ENCODE measurements around the gene C1orf105. TPM values are rescaled to one million over a fixed set of nuclear protein-coding genes. Genes with fewer than 3 reads are reported as not detected.
"Not testable (repeated sequence)": the region's sequence is repeated elsewhere in the genome, so short reads cannot be mapped to it uniquely, and the experiment has no call there.

Gene C1orf105
- polyA plus RNA-seq, 1 donor from 2014 or later = not detected

DNA sequence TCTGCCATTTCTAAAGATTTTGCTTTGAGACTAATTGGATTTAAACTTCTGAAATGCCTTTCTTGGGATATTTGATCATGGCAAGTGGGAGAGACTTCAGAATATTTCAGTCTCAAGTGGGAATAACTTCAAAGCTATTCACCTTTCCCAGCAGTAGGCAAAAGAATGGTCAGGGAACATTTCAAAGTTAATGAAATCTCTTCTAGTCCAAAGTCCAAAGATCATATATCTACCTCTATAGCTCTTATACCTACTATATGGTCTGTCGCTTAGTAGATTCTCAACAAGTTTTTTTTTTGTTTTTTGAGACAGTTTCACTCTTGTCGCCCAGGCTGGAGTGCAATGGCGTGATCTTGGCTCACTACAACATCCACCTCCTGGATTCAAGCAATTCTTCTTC, 67.9 kb downstream of the C1orf105 start:
- Mint-ChIP-seq H3K4me1 (peaks cover 0 to 2% (median 0%) of the 10 kb centered on the region in 3 donors), H3K27me3 (peaks cover 16% of the 10 kb centered on the region), H3K27ac (no peak overlapping the region), H3K36me3 (no peaks in the 10 kb centered on the region), H3K9me3 (no peaks in the 10 kb centered on the region), H3K4me3 (no peak overlapping the region)

DNA sequence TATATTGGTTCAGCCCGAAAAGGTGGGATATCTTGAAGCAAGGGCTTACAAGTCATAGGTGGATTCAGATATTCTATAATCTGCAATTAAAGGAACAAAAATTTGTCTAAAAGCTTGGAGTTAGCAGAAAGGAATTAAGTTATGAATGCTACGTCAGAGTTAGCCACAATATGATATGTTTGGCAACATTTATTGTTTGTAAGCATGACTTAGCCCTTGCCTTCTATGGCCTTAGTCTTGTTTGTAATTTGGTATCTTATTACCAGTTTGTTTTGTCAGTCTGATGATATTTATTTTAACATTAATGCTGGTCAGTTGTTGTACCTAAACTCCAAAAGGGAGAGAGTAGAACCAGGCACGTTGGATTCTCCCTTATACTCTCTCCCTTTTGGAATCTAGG, 69.4 kb downstream of the C1orf105 start:
- Mint-ChIP-seq H3K27me3 (peaks cover 16% of the 10 kb centered on the region), H3K36me3 (no peaks in the 10 kb centered on the region), H3K27ac (no peak overlapping the region)

DNA sequence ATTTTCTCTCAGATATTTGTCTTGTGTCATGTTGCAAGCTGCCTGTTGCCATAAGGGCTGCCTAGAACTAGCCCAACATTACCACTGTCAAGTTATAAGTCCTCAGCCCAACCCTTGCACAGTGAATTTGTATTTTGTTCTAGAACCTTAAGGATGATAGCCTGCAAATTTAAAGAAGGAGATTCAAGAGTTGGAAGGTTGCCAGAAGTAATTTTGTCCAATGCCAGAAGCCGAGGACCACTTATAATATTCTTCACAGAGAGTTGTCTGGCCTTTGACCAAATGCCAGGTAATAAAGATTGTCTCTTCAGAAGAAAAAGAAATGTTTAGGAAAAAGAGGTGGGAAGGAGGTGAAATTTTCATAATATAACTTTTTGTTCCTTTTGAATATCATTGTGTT, 71.9 kb downstream of the C1orf105 start:
- Mint-ChIP-seq H3K27me3 (peaks cover 12% of the 10 kb centered on the region), H3K36me3 (no peaks in the 10 kb centered on the region), H3K4me3 (no peak overlapping the region), H3K9me3 (no peaks in the 10 kb centered on the region), H3K27ac (no peak overlapping the region), H3K4me1 (no peaks in the 10 kb centered on the region)

More for the DNA sequence above, 69.4 kb downstream of the C1orf105 start:
- Mint-ChIP-seq H3K4me3 (no peak overlapping the region), H3K9me3 (no peaks in the 10 kb centered on the region), H3K4me1 (no peaks in the 10 kb centered on the region)

DNA sequence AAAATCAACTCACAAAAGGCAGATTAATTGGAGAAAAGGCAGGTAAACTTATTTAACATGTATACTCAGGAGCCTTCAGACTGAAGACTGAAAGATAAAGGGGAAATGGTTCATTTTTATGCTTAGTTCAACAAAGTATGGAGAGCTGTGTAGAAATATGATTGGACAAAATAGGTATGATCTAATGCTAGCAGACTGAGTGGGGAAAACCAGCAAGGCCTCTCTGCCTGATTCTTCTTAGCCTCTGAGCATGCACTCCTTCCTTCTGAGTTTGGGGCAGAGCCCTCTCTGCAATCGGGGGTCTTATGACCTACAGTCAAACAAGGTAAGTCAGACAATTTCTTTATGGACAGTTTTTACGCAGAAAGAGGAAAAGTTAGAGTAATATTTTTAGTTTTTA, 73.7 kb downstream of the C1orf105 start:
- no peaks in the 10 kb centered on the region for H3K36me3 Mint-ChIP-seq
- no peaks in the 10 kb centered on the region for H3K4me1 Mint-ChIP-seq
- no peaks in the 10 kb centered on the region for H3K9me3 Mint-ChIP-seq
- peaks cover under 1% of the 10 kb centered on the region for H3K27me3 Mint-ChIP-seq
- H3K4me3 Mint-ChIP-seq = no peak overlapping the region
- no peak overlapping the region for H3K27ac Mint-ChIP-seq

DNA sequence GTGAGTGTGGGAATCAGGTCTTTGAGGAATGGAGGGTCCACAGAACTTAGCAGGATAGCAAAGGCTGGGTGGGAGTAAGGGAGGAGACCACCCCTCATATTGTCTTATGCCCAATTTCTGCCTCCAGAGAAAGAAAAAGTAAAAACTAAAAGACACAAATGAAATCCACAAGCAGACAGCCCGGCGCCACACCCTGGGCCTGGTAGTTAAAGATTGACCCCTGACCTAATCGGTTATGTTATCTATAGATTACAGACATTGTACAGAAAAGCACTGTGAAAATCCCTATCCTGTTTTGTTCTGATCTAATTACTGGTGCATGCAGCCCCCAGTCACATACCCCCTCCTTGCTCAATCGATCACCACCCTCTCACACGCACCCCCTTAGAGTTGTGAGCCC, 75.6 kb downstream of the C1orf105 start:
- H3K9me3 Mint-ChIP-seq, H3K27ac Mint-ChIP-seq, H3K4me1 Mint-ChIP-seq, H3K4me3 Mint-ChIP-seq, H3K27me3 Mint-ChIP-seq, H3K36me3 Mint-ChIP-seq: not testable (repeated sequence)

DNA sequence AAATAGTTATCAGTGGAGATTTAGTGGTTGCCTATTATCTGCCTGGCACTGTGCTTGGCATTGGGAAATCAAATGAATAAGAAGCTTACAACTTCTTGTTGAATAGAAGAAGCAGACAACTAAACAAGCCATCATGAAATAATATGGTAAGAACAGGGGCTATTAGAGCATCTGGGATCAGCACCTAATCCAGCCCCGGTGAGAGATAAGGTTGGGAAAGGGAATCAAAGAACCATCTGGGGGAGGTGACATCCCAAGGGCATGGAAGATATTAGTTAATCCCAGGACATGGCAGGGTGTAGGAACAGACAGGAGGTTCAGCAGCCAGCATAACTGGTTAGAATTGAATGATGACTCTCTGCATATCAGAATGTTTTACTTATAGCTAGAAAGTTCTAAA, 76.2 kb downstream of the C1orf105 start:
- Mint-ChIP-seq H3K36me3 (no peaks in the 10 kb centered on the region), H3K4me1 (no peaks in the 10 kb centered on the region), H3K27ac (no peak overlapping the region), H3K27me3 (no peaks in the 10 kb centered on the region), H3K9me3 (no peaks in the 10 kb centered on the region), H3K4me3 (no peak overlapping the region)

DNA sequence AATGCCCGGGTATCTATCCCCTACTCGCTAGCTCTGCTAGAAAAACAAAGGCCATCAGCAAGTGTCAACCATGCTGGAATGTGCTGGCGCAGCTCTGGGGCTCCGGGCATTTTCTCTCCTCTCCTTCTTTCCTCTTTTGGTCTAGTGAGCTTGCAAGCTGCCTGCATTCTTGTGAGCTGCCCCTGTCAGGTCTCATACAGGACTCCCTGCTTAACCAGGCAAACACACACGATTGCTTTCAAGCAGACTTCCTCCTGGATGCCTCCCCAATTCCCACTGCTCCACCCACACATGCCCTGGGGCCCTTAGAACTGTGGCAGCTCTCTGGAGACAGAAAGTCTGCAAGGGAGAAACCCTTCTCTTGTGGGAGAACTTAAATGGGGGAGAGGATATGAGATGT, 76.7 kb downstream of the C1orf105 start:
- H3K36me3 Mint-ChIP-seq = no peaks in the 10 kb centered on the region
- H3K4me3 Mint-ChIP-seq = no peak overlapping the region
- H3K9me3 Mint-ChIP-seq = no peaks in the 10 kb centered on the region
- H3K27ac Mint-ChIP-seq = no peak overlapping the region
- no peaks in the 10 kb centered on the region for H3K4me1 Mint-ChIP-seq
- no peaks in the 10 kb centered on the region for H3K27me3 Mint-ChIP-seq

DNA sequence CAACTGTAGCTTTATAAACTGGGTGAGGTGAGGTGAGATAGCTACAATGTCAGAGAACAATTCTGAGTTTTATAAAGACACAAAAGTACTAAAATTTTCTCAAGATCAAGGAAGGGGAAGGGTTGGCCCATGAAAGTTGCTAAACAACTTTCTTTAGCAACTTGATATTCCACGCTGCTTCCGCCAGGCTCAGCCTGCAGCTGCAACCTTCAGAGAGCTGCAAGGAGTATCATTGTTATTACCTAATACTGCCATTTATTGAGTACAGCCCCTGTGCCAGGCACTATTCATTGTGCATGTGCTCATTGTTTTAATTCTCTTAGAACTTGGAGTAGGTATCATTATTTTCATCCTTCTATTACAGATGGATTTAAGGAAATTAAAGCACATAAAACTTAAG, 78.4 kb downstream of the C1orf105 start:
- Mint-ChIP-seq H3K4me3 (no peak overlapping the region), H3K9me3 (no peaks in the 10 kb centered on the region), H3K4me1 (no peaks in the 10 kb centered on the region), H3K27ac (no peak overlapping the region), H3K36me3 (peaks cover 2% of the 10 kb centered on the region), H3K27me3 (no peaks in the 10 kb centered on the region)

DNA sequence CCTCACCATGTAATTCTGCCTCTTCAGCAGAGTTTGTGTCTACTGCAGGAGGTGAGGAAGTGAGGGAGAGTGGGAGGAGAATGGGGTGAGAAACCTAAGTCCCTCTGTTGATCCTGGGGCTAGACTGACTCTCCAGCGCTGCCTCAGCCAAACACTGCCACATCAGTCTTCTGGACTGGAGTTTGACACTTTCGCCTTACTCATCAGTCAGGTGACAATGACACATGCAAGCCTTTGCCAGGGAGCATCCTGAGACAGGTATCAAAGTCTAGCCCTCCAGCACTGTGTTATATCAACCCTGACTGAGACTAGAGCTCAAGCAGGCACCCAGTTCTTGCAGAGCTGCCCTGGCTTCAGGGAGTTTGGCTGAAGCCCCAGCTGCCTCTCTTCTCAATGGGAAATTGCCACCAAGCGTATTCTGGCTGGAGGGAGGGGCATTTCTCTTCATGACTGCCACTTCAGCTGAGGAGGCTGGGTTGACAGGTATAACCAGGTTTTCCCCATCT, 79.2 kb downstream of the C1orf105 start:
- Mint-ChIP-seq H3K27ac (no peak overlapping the region), H3K9me3 (no peaks in the 10 kb centered on the region), H3K36me3 (peaks cover 2% of the 10 kb centered on the region), H3K4me3 (no peak overlapping the region), H3K27me3 (no peaks in the 10 kb centered on the region), H3K4me1 (no peaks in the 10 kb centered on the region)

DNA sequence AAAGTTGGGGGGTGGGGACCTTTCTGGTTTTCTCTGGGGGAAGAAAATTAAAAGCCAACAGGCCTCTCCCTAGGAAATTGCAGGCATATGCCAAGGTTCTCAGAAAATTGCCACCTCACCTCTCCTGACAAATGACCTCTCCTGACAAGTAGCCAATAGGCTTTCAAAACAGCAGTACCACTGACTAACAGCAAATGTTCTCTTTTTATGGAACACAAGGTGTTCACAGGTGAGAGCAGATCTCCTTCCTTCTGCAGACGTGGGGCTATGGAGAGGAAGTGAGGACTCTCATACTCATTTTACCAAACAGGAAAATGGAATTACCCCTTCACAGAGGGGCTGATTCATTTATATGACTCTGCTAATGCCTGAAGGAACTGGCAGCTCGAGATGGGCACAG, 79.7 kb downstream of the C1orf105 start:
- Mint-ChIP-seq H3K27me3 (no peaks in the 10 kb centered on the region), H3K36me3 (peaks cover 2% of the 10 kb centered on the region), H3K4me3 (no peak overlapping the region), H3K9me3 (no peaks in the 10 kb centered on the region), H3K4me1 (no peaks in the 10 kb centered on the region), H3K27ac (no peak overlapping the region)

DNA sequence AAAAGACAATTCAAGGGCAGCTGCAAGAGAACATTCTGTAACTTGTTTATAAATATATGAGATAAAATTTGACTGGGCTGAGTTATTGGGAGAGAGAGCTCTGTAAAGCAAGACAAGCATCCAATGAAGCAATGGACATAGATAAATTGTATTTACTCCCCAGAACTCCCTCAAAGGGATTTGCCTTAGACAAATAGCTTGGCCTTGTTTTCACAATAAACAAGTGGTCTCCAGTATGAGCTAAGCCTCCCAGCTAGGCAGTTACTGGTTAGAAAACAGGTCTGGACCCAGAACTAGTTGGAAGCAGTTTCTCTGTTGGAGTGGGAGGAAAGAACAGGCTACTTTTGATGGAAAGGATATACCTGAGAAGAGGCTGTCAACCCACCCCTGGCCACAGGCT, 87.3 kb downstream of the C1orf105 start:
- H3K27ac Mint-ChIP-seq = no peak overlapping the region
- no peaks in the 10 kb centered on the region for H3K9me3 Mint-ChIP-seq
- no peak overlapping the region for H3K4me3 Mint-ChIP-seq
- no peaks in the 10 kb centered on the region for H3K4me1 Mint-ChIP-seq
- H3K36me3 Mint-ChIP-seq = peaks cover 2% of the 10 kb centered on the region
- H3K27me3 Mint-ChIP-seq = no peaks in the 10 kb centered on the region

DNA sequence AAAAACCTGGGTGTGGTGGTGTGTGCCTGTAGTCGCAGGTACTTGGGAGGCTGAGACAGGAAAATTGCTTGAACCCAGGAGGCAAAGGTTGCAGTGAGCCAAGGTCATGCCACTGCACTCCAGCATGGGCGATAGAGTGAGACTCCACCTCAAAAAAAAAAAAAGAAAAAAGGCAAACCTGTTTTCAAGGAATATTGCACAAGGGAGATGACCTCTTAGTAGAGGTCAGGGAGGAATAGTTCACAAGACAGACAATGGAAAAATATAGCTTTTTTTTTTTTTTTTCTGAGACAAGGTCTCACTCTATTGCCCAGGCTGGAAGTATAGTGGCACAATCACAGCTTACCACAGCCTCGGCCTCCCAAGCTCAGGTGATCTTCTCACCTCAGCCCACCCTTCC, 90.0 kb downstream of the C1orf105 start:
- H3K36me3 Mint-ChIP-seq = no peaks in the 10 kb centered on the region
- no peaks in the 10 kb centered on the region for H3K4me1 Mint-ChIP-seq
- H3K9me3 Mint-ChIP-seq = no peaks in the 10 kb centered on the region
- H3K4me3 Mint-ChIP-seq = no peak overlapping the region
- H3K27ac Mint-ChIP-seq = no peak overlapping the region
- no peaks in the 10 kb centered on the region for H3K27me3 Mint-ChIP-seq

DNA sequence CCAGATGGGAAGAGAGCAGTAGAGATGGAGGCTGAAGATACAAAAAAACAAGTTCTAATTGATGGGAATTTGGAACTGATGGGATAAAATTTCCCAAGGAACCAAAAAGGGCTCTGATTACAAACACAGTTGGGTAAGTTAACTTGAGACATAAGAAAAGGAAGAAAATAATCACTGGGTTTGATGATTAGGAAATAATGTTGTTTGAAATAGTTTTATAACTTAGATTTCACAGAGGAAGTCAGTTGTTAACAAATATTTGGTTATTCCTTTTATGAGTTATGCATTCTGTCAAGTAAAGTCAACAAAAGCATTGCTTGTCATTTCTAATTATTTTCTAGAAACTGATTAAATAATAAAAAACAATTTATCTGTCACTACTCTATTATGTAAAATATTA, 92.1 kb downstream of the C1orf105 start:
- no peaks in the 10 kb centered on the region for H3K36me3 Mint-ChIP-seq
- no peaks in the 10 kb centered on the region for H3K27me3 Mint-ChIP-seq
- no peak overlapping the region for H3K4me3 Mint-ChIP-seq
- H3K9me3 Mint-ChIP-seq = no peaks in the 10 kb centered on the region
- H3K27ac Mint-ChIP-seq = no peak overlapping the region
- H3K4me1 Mint-ChIP-seq = peaks cover 2 to 5% (median 4%) of the 10 kb centered on the region in 3 donors

DNA sequence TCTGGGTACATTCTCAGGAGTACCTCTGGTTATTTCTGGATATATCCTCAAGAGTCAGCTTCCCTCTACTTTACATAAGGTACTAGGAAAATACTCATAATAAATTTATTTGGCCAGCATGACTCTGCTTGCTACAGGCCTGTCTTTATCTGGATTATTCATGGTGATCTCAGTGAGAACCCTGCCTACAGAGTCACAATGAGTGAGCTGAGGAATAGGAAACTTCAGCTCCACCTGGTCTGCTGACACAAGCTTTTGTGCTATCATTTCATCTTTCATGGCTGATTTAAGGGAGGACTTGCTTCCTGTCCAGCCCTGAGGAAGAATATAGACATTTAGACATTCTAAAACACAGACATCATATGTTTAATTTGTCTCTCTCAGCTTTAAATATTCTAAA, 93.0 kb downstream of the C1orf105 start:
- H3K4me1 Mint-ChIP-seq = peaks cover 2 to 5% (median 5%) of the 10 kb centered on the region in 3 donors
- H3K36me3 Mint-ChIP-seq = no peaks in the 10 kb centered on the region
- H3K27me3 Mint-ChIP-seq = no peaks in the 10 kb centered on the region
- H3K9me3 Mint-ChIP-seq = no peaks in the 10 kb centered on the region
- H3K27ac Mint-ChIP-seq = no peak overlapping the region
- no peak overlapping the region for H3K4me3 Mint-ChIP-seq

DNA sequence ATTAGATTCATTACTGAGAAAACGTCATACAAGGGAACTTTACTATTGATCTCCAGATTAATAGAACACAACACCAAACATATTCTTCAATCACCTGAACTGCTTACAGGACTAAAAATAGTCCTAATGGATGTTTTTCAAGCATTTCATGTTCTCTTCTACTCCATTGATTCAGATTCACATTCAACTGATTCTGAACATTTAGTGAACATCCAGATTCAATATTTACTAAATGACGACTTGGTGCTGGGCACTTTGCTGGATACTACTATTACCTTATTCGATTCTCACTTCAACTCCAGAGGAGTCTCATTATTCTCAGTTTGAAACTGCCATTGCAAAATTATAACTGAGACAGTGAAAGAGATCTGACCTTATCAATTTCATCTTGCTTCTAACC, 93.6 kb downstream of the C1orf105 start:
- H3K27me3 Mint-ChIP-seq = peaks cover 2% of the 10 kb centered on the region
- no peaks in the 10 kb centered on the region for H3K9me3 Mint-ChIP-seq
- no peak overlapping the region for H3K27ac Mint-ChIP-seq
- H3K36me3 Mint-ChIP-seq = peaks cover 1% of the 10 kb centered on the region
- H3K4me1 Mint-ChIP-seq = peaks cover 3 to 5% (median 5%) of the 10 kb centered on the region in 3 donors
- H3K4me3 Mint-ChIP-seq = no peak overlapping the region

DNA sequence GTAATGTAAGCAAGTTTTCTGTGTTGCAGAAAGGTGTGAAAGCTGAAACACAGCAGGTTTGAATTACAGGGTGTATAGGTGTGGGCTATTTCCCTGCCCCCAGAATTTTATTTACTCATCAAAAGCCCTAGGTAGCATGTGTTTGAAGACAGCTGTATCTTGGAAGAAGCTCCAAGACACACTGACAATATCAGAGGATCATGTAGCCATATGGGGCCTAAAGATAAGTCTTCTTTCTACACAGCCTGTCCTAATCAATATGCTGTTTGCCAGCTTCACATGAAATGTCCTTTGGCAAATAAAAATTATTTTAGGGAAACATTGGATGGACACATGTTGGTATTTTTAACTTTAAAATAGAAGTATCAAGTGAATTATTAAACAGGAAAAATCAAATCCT, 95.0 kb downstream of the C1orf105 start:
- Mint-ChIP-seq H3K27me3 (peaks cover 2% of the 10 kb centered on the region), H3K4me3 (no peak overlapping the region), H3K36me3 (peaks cover 1% of the 10 kb centered on the region), H3K9me3 (no peaks in the 10 kb centered on the region), H3K4me1 (peaks cover 3 to 5% (median 5%) of the 10 kb centered on the region in 3 donors), H3K27ac (no peak overlapping the region)

DNA sequence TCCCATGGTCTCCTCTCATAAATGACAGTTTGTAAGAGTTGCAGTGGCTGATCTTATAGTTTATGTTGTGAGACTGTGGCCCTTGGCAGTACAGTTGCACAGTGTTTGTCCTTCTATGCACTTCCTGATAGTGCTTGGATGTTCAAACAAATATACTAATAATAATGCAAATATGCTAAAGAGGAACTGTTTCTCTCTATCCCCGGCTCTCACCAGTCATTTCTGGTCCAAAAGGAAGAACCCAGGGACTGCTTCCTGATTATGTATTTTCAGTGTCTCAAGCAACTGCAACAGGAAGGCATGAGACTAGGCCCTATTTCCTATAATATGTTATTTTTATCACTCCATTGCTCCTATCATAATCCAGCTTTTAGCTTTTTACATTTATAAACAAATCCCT, 95.4 kb downstream of the C1orf105 start:
- Mint-ChIP-seq H3K36me3 (peaks cover 1% of the 10 kb centered on the region), H3K27ac (no peak overlapping the region), H3K27me3 (peaks cover 2% of the 10 kb centered on the region), H3K9me3 (no peaks in the 10 kb centered on the region), H3K4me1 (peaks cover 3 to 5% (median 5%) of the 10 kb centered on the region in 3 donors), H3K4me3 (no peak overlapping the region)

All from IgD-negative memory B cell (primary cell).